GM10847 (cell line): ENCODE results near the gene ATP10B.

ENCODE experiments used
- POLR2A ChIP-seq: IDR thresholded peaks from 2 replicates; pipeline ENCODE4 v1.6.1; 2011; ENCODE audit not compliant: insufficient read length; ENCODE audit errors: extremely low read depth

ATP10B gene

DNA sequence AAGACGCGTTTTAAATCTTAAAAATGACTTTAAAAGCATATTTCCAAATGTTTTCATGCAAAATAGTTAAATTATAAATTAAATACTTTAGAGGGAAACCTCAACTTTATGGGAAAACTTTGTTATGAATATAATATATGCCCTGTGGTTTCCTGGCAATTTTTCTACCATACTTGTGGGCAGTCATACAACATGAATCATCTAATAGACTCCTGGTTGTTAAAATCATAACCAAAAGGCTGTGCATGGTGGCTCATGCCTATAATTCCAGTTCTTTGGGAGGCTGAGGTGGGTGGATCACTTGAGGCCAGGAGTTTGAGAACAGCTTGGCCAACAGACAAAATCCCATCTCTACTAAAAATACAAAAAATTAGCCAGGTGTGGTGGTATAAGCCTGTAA lies 18.2 kb downstream of the ATP10B start:
- no peak for TF ChIP-seq POLR2A

DNA sequence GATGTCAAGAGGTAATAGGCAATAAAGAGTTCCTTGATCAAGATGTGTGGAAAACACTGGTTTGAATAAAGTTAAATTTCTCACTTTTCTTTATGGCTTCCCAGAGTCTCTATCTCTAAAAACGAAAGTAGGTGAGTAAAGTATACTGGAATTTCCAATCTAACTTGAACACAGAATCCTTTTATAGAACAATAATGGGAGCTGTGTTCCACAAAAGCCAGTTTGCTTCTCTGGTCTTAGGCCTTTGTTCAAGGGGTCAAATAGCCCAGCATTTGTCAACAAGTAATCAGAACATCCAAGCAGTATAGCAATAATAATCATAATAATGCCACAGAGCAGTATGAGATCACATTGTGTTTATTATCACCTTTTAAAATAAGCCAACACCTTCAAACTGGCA lies 20.2 kb downstream of the ATP10B start:
- TF ChIP-seq POLR2A: no peak

DNA sequence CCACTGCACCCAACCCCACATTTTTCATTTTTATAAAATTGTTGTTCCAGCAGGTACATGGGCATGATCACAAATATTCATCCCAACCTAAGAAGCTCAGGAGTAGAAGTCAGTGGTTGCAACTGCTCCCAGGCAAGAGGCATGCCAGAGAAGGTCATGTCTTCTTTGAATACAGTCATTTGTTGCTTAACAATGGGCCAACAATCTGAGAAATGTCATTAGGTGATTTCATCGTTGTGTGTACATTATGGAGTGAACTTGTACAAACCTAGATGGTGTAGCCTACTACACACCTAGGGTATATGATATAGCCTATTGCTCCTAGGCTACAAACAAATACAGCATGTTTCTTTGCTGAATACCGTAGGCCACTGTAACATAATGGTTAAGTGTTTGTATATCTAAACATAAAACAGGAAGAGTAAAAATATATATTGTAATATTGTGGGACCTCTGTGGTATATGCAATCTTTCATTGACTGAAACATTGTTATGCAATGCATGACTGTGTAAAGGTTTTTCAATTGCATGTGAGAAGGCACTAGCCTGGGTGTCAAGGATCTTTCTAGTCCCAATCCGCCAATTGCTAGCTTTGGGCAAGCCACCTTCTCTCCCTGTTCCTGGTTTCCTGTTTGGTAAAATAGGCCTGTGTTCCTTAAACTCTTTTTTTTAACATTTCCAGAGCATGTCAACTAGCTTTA lies 27.6 kb downstream of the ATP10B start:
- TF ChIP-seq POLR2A: no peak

DNA sequence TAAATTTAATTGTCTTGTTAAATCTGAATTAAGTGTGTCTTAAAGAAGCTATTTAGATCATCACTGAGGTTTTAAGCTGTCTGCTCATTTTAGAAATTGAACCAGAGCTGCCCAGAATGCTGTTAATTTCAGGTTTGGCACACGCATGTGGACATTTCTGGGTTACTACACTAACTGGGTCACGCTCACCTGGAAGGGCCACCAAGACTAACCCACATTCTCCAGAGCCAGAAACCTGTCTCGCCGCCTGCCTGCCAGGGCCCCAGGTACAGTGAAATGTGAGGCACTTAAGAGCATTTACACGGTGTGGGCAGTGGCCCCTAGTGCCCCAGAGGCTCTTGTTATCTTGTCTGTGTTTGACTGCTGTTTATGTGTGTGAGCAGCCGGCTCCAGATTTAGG lies 46.6 kb downstream of the ATP10B start:
- no peak for TF ChIP-seq POLR2A

DNA sequence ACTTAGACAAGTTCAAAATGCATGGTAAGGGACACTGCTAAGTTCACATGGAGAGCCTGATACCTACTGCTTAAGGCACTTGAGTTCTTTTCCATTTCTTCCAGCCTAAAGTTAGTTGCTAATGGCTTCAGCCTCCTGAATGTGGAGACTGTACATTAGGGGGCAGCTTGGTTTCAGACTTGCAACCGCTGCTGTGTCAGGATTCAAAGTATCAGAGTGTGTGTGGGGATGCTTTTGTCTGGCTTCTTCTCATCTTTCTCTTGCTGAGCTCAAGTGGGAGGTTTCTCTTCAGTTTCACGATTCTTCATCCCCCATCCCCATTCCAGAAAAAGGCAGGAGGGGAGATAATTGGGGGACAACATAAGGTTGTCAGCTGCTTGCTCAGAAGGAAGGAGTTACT lies 49.4 kb downstream of the ATP10B start:
- no peak for TF ChIP-seq POLR2A

DNA sequence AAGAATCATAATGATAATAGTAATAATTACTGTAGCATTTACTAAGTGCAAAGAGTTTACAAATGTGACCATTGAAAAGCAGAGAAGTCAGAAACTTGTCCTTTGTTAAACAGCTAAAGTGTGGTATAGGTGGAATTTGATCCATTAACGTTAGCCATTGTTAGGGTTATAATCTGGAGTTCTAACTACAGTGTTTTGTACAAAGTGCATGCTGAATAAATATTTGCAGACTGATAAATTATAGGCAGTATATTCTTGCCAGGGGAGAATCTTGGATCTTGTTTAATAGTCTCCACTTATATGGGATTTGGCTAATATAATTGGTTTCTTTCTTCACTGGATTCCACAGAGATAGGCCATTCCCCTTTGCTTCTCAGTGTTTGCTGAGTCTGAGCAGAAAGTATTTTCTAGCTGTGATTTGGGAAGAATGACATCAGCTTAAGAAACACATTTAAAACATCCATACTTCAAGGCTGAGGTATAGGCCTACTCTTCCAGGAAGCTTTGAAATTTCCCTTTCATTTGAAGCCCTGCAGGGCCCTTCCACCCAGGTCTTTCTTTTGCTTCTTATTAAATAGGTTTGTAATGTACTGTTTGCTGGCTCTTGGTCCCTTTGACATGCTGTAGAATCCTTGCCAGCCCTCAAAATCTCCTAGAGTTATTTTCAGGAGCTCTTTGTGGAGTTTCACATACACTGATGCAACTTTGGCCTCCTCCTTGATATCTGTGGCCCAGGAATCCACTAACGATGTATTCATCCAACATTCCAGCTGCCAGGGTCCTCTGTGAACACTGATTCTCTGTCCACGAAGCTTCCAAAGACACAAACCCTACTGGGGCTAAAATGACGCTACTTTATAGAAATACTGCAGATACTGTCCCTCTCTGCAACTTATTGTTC lies 51.4 kb downstream of the ATP10B start:
- no peak for TF ChIP-seq POLR2A

DNA sequence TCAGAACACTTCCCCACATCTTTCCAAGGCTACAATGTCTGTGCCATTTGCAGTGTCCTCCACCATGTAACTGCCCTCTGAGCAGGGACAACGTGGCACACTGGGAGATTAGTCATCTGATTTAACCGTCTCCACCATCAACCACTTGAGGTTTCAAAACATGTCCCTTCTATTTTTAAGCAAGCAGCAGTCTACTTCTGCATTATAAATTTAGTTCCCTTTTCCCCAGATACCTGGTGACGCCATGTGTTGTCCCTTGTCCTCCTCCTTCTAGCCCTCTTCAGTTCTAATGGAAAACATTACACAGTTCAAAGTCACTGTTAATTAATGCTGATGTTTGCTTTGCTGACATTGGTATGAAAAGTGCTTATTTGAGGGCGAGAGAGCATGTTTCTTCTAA lies 52.8 kb downstream of the ATP10B start:
- no peak for TF ChIP-seq POLR2A

DNA sequence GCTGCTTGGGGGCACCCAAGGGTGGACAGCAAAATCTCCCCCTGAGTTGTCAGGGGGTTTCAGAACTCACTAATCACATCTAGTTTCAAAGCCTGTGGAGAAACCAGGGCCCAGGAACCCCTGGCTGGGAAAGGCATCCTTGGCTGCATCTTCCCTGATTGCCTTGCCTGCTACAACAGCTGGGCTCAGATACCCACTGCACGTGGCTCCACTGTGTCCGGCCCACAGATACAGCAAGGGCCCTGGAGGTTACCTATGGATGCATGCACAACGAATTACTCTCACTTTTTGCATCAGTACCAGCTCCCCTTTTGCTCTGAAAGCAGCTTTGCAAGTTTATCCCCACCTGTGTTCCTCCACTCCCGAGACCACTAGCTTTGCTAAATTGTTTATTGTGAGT lies 55.0 kb downstream of the ATP10B start:
- no peak for TF ChIP-seq POLR2A

DNA sequence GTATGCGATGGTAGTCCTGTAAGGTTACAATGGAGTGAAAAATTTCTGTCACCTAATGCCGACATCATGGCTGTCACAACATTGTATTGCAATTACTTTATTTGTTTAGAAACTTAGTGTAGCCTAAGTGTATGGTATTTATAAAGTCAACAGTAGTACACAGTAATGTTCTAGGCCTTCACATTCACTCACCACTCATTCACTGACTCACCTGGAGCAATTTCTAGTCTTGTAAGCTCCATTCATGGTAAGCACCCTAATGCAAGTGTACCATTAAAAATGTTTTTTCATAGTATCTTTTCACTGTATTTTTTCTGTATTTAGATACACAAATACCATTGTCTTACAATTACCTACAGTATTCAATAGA lies 58.5 kb downstream of the ATP10B start:
- no peak for TF ChIP-seq POLR2A

DNA sequence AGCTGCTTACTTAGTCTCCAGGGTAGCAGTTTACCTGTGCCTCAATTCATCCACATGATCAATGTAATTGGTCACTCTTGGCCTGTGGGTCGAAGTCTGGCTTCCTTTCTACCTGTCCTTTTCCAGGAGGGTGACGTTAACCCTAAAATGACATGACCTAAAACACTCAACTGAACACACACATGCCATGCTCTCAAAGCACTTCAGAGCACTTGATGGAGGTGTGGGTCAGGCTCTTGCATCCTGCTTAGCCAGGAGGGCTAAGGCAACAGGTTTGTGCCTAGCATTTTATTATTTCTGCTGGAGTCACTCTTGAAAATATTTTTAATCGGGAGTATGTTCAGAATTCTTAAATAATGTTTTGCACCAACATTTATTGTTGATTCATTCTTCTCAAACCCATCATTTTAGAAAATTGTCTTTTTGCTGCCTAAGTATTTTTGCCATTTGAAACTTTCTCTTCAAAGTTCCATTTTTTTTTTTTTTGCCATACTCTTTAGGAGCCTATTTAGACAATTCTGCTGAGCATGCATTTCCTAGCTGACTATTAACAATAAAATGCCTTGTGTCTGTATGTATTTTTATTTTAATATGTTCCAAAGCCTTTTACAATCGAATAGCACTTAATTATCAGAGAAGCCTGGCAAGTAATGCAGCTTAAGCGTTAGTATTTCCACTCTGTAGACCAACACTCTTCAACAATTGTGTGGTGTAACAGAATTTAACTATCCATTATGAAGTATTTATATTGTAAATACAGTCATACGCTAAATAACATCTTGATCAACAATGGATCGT lies 59.1 kb downstream of the ATP10B start:
- no peak for TF ChIP-seq POLR2A

DNA sequence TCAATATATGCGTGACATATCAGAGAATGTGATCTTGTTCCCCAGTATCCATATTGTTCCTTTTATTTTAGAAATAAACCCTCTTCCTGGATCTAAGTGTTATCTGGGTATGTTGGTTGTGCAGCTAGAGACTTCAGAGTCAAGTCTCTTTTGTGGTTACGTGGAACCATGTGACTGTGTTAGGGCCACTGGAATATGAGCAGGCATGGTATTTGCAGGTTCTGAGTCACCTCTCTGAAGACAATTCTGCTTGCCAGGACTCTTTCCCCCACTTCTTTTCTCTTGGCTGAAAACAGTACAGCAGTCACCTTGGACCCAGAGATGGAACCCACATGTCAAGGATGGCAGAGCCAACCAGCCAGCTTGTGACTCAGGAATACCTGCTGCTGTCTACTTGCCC lies 59.7 kb downstream of the ATP10B start:
- no peak for TF ChIP-seq POLR2A

DNA sequence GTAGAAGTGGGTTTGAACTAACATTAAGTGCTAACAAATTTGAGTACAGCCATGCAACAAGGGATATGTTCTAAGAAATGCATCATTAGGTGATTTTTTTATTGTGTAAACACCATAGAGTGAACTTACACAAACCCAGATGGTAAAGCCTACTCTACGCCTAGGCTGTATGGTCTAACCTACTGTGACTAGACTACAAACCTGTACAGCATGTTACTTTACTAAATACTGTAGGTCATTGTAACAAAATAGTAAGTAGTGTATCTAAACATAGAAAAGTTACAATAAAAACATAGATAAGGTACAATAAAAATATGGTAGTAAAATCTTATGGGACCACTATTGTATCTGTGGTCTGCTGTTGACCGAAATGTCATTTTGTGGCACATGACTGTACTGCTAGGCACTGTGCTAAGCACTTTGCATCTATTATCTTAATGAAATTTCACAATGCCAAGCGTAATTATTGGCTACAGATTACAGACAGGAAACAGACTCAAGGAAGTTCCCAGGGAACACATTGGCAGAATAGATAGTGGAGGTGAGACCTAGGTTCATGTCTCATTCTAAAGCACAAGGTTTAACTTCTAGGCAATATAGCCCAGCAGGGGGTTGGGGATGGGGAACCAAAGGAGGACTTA lies 62.7 kb downstream of the ATP10B start:
- no peak for TF ChIP-seq POLR2A

DNA sequence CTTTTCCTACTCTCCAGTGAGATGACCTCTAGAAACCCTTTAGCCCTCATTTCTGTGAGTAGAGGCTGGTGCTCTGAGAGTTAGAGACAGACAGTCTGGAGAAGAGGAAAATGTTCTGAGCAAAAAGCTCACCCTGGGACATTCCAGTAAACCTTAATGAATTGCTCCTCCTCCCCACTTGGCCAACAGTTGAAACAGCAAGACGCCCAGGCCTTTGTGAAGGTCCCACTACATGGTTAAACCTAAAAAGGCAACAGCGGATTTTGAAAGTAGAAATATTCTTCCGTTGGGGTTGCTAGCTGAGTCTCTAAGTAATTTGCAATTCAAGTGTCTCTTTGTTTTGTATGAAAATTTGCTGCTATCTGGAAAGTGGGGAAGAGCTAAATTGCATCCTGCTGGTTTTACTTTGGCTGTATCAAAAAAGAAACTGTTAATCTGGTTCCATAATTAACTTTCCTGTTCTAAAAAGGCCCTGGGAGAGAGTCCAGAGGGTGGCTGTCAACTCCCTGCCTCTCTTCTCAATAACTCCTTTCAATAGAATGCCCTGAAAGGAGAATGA lies 63.8 kb downstream of the ATP10B start:
- TF ChIP-seq POLR2A: no peak

DNA sequence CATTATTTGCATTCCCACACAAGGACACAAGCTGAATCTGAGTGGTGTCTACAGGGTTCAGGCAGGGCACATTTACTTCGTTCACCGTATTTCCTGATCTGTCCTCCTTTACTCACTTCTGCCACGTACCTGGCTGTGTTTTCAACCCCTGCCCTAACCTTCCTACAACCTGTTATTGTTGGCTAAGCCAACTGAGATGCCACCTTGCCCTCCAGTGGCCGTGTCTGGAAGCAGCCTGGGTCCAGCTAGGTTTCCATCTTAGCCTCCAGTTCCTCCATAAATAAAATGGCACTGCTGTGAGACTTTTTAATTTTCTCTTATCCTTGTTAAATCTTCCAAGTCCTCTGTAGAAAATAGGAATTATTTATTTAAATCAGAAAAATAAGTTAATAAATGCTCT lies 64.8 kb downstream of the ATP10B start:
- TF ChIP-seq POLR2A: no peak
